Stimulated activated CD4-positive, alpha-beta T cell treated with anti-CD3 and anti-CD28 coated beads, TNF-alpha, amount 100 ng/mL, for 4 hours (primary cell): ENCODE data around the gene HAPLN2.
"Not testable (repeated sequence)": the region's sequence is repeated elsewhere in the genome, so short reads cannot be mapped to it uniquely, and the experiment has no call there.

Experiments used
- DNase-seq, 3 experiments: peaks; one replicate each; pipeline ENCODE4 v3.0.0-alpha.2; 2020; ENCODE audit warnings: low read depth in 3 of 3

HAPLN2 gene

GRCh38 chr1:156592158-156592909 lies 26.9 kb upstream of the HAPLN2 start:
- no peak for DNase-seq

- DNase-seq, result no peak
Observed at GRCh38 chr1:156592910-156593660, 26.1 kb upstream of the HAPLN2 start.

- DNase-seq, result no peak
Observed at GRCh38 chr1:156593661-156593989, 25.6 kb upstream of the HAPLN2 start.

- DNase-seq, result no peak
Observed at GRCh38 chr1:156594190-156594589, 25.0 kb upstream of the HAPLN2 start.

- no peak for DNase-seq
Observed at GRCh38 chr1:156595016-156595415, 24.2 kb upstream of the HAPLN2 start.

GRCh38 chr1:156596426-156596825 lies 22.8 kb upstream of the HAPLN2 start:
- DNase-seq, result no peak

- DNase-seq, result no peak
Observed at GRCh38 chr1:156598125-156598524, 21.1 kb upstream of the HAPLN2 start.

- DNase-seq, result no peak
Observed at GRCh38 chr1:156598731-156599432, 20.3 kb upstream of the HAPLN2 start.

- no peak for DNase-seq
Observed at GRCh38 chr1:156599811-156600210, 19.4 kb upstream of the HAPLN2 start.

GRCh38 chr1:156600733-156601121 lies 18.5 kb upstream of the HAPLN2 start:
- no peak for DNase-seq

- peak; percentile 47 to 71 (median 58) for DNase-seq
Observed at GRCh38 chr1:156601122-156601830, 17.9 kb upstream of the HAPLN2 start, which contains the start of gene GPATCH4. Gene GPATCH4, minus strand, starts transcription at chr1:156601479.

GRCh38 chr1:156601892-156602291 lies 17.3 kb upstream of the HAPLN2 start:
- DNase-seq, result no peak

- DNase-seq, result no peak
Observed at GRCh38 chr1:156602557-156602993, 16.6 kb upstream of the HAPLN2 start.

GRCh38 chr1:156607344-156607743 lies 11.9 kb upstream of the HAPLN2 start:
- DNase-seq, result not testable (repeated sequence)

GRCh38 chr1:156608036-156608674 lies 11.1 kb upstream of the HAPLN2 start:
- peak in 1 of 3 experiments; percentile 41 for DNase-seq

- DNase-seq, result peak in 1 of 3 experiments; percentile 45
Observed at GRCh38 chr1:156608981-156609380, 10.2 kb upstream of the HAPLN2 start.

- DNase-seq, result not testable (repeated sequence)
Observed at GRCh38 chr1:156610072-156610471, 9.1 kb upstream of the HAPLN2 start.

GRCh38 chr1:156612666-156613065 lies 6.5 kb upstream of the HAPLN2 start:
- no peak for DNase-seq

GRCh38 chr1:156615946-156616345 lies 3.3 kb upstream of the HAPLN2 start:
- no peak for DNase-seq

GRCh38 chr1:156616463-156616862 lies 2.8 kb upstream of the HAPLN2 start:
- DNase-seq, result no peak

GRCh38 chr1:156619582-156619955 lies 354 bp downstream of the HAPLN2 start:
- no peak for DNase-seq
